HG03460 (cell line): ENCODE data around the gene CSN1S1.
A peak's percentile ranks its signal among the peaks of the same experiment; 100 is the strongest.
"Not testable (repeated sequence)": the region's sequence is repeated elsewhere in the genome, so short reads cannot be mapped to it uniquely, and the experiment has no call there.

Experiments
- ATAC-seq: cut with Tn5 transposase; IDR thresholded peaks from one replicate; pipeline ENCODE4 v1.9.1; 2021; ENCODE audit not compliant: unreplicated experiment

The CSN1S1 gene

GRCh38 chr4:69930768-69931167, at the start of gene CSN1S1:
CSN1S1 (plus strand) TSS chr4:69931068; CDS start chr4:69932556, 1,488 bp downstream.
- no peak for ATAC-seq

- ATAC-seq, result peak; percentile 93
These were observed 49.6 kb upstream of the CSN1S1 start for GRCh38 chr4:69881173-69881773.

- no peak for ATAC-seq
These were observed 48.7 kb upstream of the CSN1S1 start for GRCh38 chr4:69882150-69882549.

GRCh38 chr4:69888336-69888735, 42.5 kb upstream of the CSN1S1 start:
- ATAC-seq, result no peak

- ATAC-seq, result no peak
These were observed 36.7 kb upstream of the CSN1S1 start for GRCh38 chr4:69894186-69894585.

GRCh38 chr4:69894721-69895120, 36.1 kb upstream of the CSN1S1 start:
- ATAC-seq, result no peak

GRCh38 chr4:69896530-69897116, 34.2 kb upstream of the CSN1S1 start:
- ATAC-seq, result no peak

- no peak for ATAC-seq
These were observed 23.7 kb upstream of the CSN1S1 start for GRCh38 chr4:69907151-69907550.

- ATAC-seq, result no peak
These were observed 21.7 kb upstream of the CSN1S1 start for GRCh38 chr4:69909195-69909594.

- peak; percentile 74 for ATAC-seq
These were observed 20.7 kb upstream of the CSN1S1 start for GRCh38 chr4:69910016-69910782.

- ATAC-seq, result no peak
These were observed 10.0 kb upstream of the CSN1S1 start for GRCh38 chr4:69920874-69921273.

GRCh38 chr4:69923782-69924410, 7.0 kb upstream of the CSN1S1 start:
- ATAC-seq, result not testable (repeated sequence)

GRCh38 chr4:69934150-69934549, 3.3 kb downstream of the CSN1S1 start:
- ATAC-seq, result no peak

- ATAC-seq, result no peak
These were observed 5.7 kb downstream of the CSN1S1 start for GRCh38 chr4:69936566-69936965.

GRCh38 chr4:69951602-69952001, 20.7 kb downstream of the CSN1S1 start:
- no peak for ATAC-seq

GRCh38 chr4:69957209-69957608, 26.3 kb downstream of the CSN1S1 start:
- ATAC-seq, result no peak

GRCh38 chr4:69965628-69966027, 34.8 kb downstream of the CSN1S1 start, which contains the start of gene CSN2:
CSN2 (minus strand) TSS chr4:69965728; CDS start chr4:69960995, 4,733 bp downstream.
- ATAC-seq, result no peak

GRCh38 chr4:69970071-69970470, 39.2 kb downstream of the CSN1S1 start:
- no peak for ATAC-seq

- no peak for ATAC-seq
These were observed 43.8 kb downstream of the CSN1S1 start for GRCh38 chr4:69974631-69975030.

GRCh38 chr4:69977582-69977981, 46.7 kb downstream of the CSN1S1 start:
- ATAC-seq, result no peak

- ATAC-seq, result no peak
These were observed 53.2 kb downstream of the CSN1S1 start for GRCh38 chr4:69984030-69984443.

- ATAC-seq, result no peak
These were observed 55.8 kb downstream of the CSN1S1 start for GRCh38 chr4:69986663-69987062.
